Peyer's patch (tissue), 4 donors: ENCODE measurements around the gene ELOVL7.

Experiments
- CTCF ChIP-seq, 6 experiments: fragments of 450-650 bp in 4 of 6; fragments of 200-600 bp in 2 of 6; sonication (generic) in 1 of 6; IDR thresholded peaks; one replicate each; pipeline ENCODE4 v1.5.1; 2017 to 2019; ENCODE audit warnings: antibody characterized with exemption in 6 of 6, mild to moderate bottlenecking in 3 of 6, moderate library complexity in 1 of 6
- POLR2A ChIP-seq, 2 donors: fragments of 450-650 bp; IDR thresholded peaks; one replicate each; pipeline ENCODE4 v1.5.1; 2017; ENCODE audit warnings: antibody characterized with exemption in 2 of 2, mild to moderate bottlenecking in 2 of 2, moderate library complexity in 2 of 2

DNA sequence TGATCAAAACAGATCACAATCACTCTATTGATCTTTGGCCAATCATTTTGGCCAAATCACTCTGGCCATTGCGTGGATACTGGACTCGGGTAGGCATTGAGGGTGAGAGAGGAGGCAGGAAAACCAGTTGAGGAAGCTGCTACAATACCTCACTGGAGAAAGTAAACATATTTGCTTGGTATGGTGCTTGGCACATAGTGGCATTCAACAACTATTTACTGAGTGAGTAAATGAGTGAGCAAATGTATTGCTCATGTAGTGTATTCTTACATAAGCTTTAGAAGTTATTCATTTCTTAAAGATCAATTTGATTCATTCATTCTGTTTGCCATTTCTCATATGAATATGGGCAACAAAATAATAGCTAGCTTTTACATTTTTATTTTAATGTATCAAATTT is 140.1 kb downstream of the ELOVL7 start:
- TF ChIP-seq CTCF (IDR thresholded peaks at IDR 0.05) (no peak), POLR2A (IDR thresholded peaks at IDR 0.05) (no peak)
